Panc1 (cell line): Measurements from ENCODE around the gene FBXO36.

Source experiments
- POLR2AphosphoS5 ChIP-seq: IDR thresholded peaks from 2 replicates; pipeline ENCODE4 v1.6.1; 2012; ENCODE audit warnings: mild to moderate bottlenecking, low read depth, low read length, moderate library complexity
- SIN3A ChIP-seq: IDR thresholded peaks from 2 replicates; pipeline ENCODE4 v1.6.1; 2012; ENCODE audit warnings: low read depth, mild to moderate bottlenecking, low read length, moderate library complexity, borderline replicate concordance; ENCODE audit not compliant: insufficient read depth
- TF ChIP-seq, protein P1 (sequence below): fragments of 450-650 bp; IDR thresholded peaks from 2 replicates; pipeline ENCODE4 v1.5.1; 2017; ENCODE audit warnings: mild to moderate bottlenecking
- TF ChIP-seq, protein P2 (sequence below), 2 experiments: IDR thresholded peaks; 2 replicates each; pipeline ENCODE4 v1.6.1; 2011 to 2012; ENCODE audit warnings: low read depth in 2 of 2, control low read depth in 1 of 2, low read length in 1 of 2, mild to moderate bottlenecking in 1 of 2, moderate library complexity in 1 of 2; ENCODE audit not compliant: insufficient read depth in 1 of 2

DNA sequence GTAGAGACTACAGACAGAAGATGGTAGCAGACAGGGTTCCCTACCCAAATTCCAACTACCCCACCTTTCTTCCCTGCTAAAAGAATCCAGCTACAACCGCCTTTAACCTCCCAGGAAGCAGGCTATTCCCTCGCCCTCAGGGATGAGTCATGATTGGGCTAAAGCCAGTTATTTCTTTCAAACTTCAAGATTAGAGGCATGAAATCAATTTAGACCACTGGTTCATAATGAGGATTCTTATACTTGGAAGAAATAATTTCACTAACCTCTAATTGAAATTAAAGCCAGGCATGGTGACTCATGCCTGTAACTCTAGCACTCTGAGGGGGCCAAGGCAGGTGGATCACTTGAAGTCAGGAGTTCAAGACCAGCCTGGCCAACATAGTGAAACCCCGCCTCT is 20.5 kb upstream of the FBXO36 start:
- TF ChIP-seq, protein P1, sequence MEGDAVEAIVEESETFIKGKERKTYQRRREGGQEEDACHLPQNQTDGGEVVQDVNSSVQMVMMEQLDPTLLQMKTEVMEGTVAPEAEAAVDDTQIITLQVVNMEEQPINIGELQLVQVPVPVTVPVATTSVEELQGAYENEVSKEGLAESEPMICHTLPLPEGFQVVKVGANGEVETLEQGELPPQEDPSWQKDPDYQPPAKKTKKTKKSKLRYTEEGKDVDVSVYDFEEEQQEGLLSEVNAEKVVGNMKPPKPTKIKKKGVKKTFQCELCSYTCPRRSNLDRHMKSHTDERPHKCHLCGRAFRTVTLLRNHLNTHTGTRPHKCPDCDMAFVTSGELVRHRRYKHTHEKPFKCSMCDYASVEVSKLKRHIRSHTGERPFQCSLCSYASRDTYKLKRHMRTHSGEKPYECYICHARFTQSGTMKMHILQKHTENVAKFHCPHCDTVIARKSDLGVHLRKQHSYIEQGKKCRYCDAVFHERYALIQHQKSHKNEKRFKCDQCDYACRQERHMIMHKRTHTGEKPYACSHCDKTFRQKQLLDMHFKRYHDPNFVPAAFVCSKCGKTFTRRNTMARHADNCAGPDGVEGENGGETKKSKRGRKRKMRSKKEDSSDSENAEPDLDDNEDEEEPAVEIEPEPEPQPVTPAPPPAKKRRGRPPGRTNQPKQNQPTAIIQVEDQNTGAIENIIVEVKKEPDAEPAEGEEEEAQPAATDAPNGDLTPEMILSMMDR: no peak
- TF ChIP-seq POLR2AphosphoS5 (no peak), SIN3A (no peak)
- TF ChIP-seq, protein P2, sequence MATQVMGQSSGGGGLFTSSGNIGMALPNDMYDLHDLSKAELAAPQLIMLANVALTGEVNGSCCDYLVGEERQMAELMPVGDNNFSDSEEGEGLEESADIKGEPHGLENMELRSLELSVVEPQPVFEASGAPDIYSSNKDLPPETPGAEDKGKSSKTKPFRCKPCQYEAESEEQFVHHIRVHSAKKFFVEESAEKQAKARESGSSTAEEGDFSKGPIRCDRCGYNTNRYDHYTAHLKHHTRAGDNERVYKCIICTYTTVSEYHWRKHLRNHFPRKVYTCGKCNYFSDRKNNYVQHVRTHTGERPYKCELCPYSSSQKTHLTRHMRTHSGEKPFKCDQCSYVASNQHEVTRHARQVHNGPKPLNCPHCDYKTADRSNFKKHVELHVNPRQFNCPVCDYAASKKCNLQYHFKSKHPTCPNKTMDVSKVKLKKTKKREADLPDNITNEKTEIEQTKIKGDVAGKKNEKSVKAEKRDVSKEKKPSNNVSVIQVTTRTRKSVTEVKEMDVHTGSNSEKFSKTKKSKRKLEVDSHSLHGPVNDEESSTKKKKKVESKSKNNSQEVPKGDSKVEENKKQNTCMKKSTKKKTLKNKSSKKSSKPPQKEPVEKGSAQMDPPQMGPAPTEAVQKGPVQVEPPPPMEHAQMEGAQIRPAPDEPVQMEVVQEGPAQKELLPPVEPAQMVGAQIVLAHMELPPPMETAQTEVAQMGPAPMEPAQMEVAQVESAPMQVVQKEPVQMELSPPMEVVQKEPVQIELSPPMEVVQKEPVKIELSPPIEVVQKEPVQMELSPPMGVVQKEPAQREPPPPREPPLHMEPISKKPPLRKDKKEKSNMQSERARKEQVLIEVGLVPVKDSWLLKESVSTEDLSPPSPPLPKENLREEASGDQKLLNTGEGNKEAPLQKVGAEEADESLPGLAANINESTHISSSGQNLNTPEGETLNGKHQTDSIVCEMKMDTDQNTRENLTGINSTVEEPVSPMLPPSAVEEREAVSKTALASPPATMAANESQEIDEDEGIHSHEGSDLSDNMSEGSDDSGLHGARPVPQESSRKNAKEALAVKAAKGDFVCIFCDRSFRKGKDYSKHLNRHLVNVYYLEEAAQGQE (IDR thresholded peaks at IDR 0.05; ENCODE audit: insufficient read depth in 1 of 2, low read depth in 2 of 2, low read length in 1 of 2): no peak
